IPS-18a (cell line): ENCODE measurements around the gene CRNN.

Experiments
- H3K27ac ChIP-seq: one replicate; pipeline ENCODE4 v1.5.1; 2013; ENCODE audit warnings: low read length
- H3K27me3 ChIP-seq: one replicate; pipeline ENCODE4 v1.6.1; 2013; ENCODE audit warnings: mild to moderate bottlenecking, low read length; ENCODE audit not compliant: control insufficient read depth, insufficient read depth
- H3K36me3 ChIP-seq: one replicate; pipeline ENCODE4 v1.6.1; 2013; ENCODE audit warnings: low read depth, low read length; ENCODE audit not compliant: control insufficient read depth
- H3K4me1 ChIP-seq: one replicate; pipeline ENCODE4 v1.6.1; 2013; ENCODE audit warnings: low read depth, low read length; ENCODE audit not compliant: control insufficient read depth
- H3K4me3 ChIP-seq: one replicate; pipeline ENCODE4 v1.5.1; 2013; ENCODE audit warnings: low read length
- H3K9ac ChIP-seq: one replicate; pipeline ENCODE4 v1.6.1; 2013; ENCODE audit warnings: mild to moderate bottlenecking, low read length, moderate library complexity
- H3K9me3 ChIP-seq: one replicate; pipeline ENCODE4 v1.6.1; 2013; ENCODE audit warnings: low read depth, low read length; ENCODE audit not compliant: control insufficient read depth

Gene CRNN

DNA sequence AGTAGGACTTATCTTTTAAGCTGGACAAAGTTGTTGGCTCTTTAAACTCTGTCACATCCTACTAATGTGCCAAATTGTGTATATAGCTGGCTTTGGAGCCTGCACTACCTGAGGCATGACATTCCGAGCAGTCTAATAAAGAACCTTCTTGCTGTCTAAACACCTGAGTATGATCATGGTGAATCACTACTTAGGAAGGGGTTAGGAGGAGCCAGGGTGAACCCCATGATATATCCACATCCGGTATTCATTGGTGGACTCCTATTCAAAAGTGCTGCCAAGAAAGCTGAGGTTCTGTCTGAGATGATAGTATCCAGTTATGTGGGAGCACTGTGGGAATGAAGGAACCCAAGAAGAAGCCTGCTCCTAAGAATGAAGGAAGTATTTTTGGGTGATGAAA, 27.1 kb downstream of the CRNN start:
- Histone ChIP-seq H3K9ac (no peak overlapping the region), H3K4me3 (no peak overlapping the region), H3K9me3 (peaks cover 84% of the 10 kb centered on the region), H3K27me3 (no peaks in the 10 kb centered on the region), H3K27ac (no peak overlapping the region), H3K4me1 (no peaks in the 10 kb centered on the region), H3K36me3 (no peaks in the 10 kb centered on the region)

- H3K4me1 ChIP-seq: no peaks in the 10 kb centered on the region
- no peak overlapping the region for H3K4me3 ChIP-seq
- no peaks in the 10 kb centered on the region for H3K36me3 ChIP-seq
- H3K27ac ChIP-seq: no peak overlapping the region
- peaks cover 72% of the 10 kb centered on the region for H3K9me3 ChIP-seq
- H3K9ac ChIP-seq: no peak overlapping the region
- no peaks in the 10 kb centered on the region for H3K27me3 ChIP-seq
Measured at GRCh38 chr1:152380932-152381331, 33.1 kb downstream of the CRNN start.

GRCh38 chr1:152374451-152374850, 39.6 kb downstream of the CRNN start:
- H3K27ac ChIP-seq: no peak overlapping the region
- no peaks in the 10 kb centered on the region for H3K36me3 ChIP-seq
- no peaks in the 10 kb centered on the region for H3K4me1 ChIP-seq
- peaks cover 77% of the 10 kb centered on the region for H3K9me3 ChIP-seq
- H3K27me3 ChIP-seq: no peaks in the 10 kb centered on the region
- H3K9ac ChIP-seq: no peak overlapping the region
- no peak overlapping the region for H3K4me3 ChIP-seq

DNA sequence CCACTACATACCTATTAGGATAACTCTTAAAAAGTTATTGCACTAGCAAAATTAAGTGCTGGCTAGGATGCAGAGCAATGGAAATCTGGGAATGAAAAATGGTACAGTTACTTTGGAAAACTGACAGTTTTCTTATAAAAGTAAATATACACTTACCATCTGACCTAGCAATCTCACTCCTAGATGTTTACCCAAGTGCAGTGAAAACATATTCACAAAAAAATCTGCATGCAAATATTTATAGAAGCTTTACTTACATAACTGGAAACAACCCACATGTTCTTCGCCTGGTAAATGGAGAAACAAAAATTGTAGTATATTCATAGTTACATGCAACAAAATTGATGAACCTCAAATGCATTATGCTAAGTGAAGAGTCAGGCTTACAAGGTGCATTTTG, 41.4 kb downstream of the CRNN start:
- Histone ChIP-seq H3K9ac (no peak overlapping the region), H3K4me3 (no peak overlapping the region), H3K27me3 (no peaks in the 10 kb centered on the region), H3K36me3 (no peaks in the 10 kb centered on the region), H3K27ac (no peak overlapping the region), H3K9me3 (peaks cover 82% of the 10 kb centered on the region), H3K4me1 (no peaks in the 10 kb centered on the region)

DNA sequence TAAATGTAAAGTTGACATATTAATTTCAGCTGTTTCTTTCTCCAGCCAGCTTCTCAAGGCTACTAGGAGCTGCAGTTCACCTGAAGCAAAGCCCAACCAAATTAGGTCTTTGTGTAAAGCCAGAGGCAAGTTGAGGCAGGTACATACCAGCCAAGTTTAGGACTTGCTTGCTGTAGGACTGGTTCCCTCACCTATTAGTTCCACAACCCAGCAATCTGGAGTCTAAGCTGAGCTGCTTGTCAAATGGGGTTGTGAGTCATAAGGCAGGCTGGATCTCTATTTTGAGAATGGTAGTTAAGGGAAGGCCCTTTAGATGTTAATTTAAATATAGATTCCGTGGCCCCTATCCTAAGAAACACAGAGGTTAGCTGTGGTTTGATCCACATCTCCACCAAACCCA, 46.6 kb downstream of the CRNN start:
- no peak overlapping the region for H3K27ac ChIP-seq
- no peaks in the 10 kb centered on the region for H3K36me3 ChIP-seq
- no peaks in the 10 kb centered on the region for H3K4me1 ChIP-seq
- peaks cover 83% of the 10 kb centered on the region for H3K9me3 ChIP-seq
- no peak overlapping the region for H3K9ac ChIP-seq
- no peak overlapping the region for H3K4me3 ChIP-seq
- H3K27me3 ChIP-seq: no peaks in the 10 kb centered on the region

- H3K27ac ChIP-seq: no peak within 1 kb of the TSS
- no peak within 1 kb of the TSS for H3K9ac ChIP-seq
- no peaks in the 10 kb centered on the region for H3K4me1 ChIP-seq
- no peak within 1 kb of the TSS for H3K4me3 ChIP-seq
- H3K36me3 ChIP-seq: no peaks in the 10 kb centered on the region
- no peaks in the 10 kb centered on the region for H3K27me3 ChIP-seq
- peaks cover 79% of the 10 kb centered on the region for H3K9me3 ChIP-seq
Measured at GRCh38 chr1:152359906-152360305, 54.2 kb downstream of the CRNN start, which contains the start of gene FLG2. Gene FLG2 (minus strand): TSS chr1:152360006. CDS start chr1:152358884, 1,122 bp downstream.
